Activated T-cell treated with anti-CD3 and anti-CD28 coated beads, Interleukin-2, amount 50 U/mL, for 24 hours (primary cell): Measurements from ENCODE around the gene COX15.

Experiments used
- DNase-seq: peaks from one replicate; pipeline ENCODE4 v3.0.0-alpha.2; 2020
- H3K27ac Mint-ChIP-seq: 2 replicates; pipeline ENCODE4 v1.8.0; 2020; ENCODE audit warnings: mild to moderate bottlenecking, mixed read lengths
- H3K27me3 Mint-ChIP-seq: 2 replicates; pipeline ENCODE4 v1.8.0; 2020; ENCODE audit warnings: mixed read lengths
- H3K36me3 Mint-ChIP-seq: 2 replicates; pipeline ENCODE4 v1.8.0; 2020; ENCODE audit warnings: low read depth, mixed read lengths
- H3K4me1 Mint-ChIP-seq: 2 replicates; pipeline ENCODE4 v1.8.0; 2020; ENCODE audit warnings: low read depth, mixed read lengths
- H3K4me3 Mint-ChIP-seq: 2 replicates; pipeline ENCODE4 v1.8.0; 2020; ENCODE audit warnings: mild to moderate bottlenecking, moderate library complexity, mixed read lengths
- H3K9me3 Mint-ChIP-seq: 2 replicates; pipeline ENCODE4 v1.8.0; 2020; ENCODE audit warnings: mixed read lengths

Gene COX15

GRCh38 chr10:99711129-99711719 lies 20.7 kb downstream of the COX15 start:
- H3K27me3 Mint-ChIP-seq, result no peaks in the 10 kb centered on the region
- H3K9me3 Mint-ChIP-seq, result no peaks in the 10 kb centered on the region
- no peak for DNase-seq

DNA sequence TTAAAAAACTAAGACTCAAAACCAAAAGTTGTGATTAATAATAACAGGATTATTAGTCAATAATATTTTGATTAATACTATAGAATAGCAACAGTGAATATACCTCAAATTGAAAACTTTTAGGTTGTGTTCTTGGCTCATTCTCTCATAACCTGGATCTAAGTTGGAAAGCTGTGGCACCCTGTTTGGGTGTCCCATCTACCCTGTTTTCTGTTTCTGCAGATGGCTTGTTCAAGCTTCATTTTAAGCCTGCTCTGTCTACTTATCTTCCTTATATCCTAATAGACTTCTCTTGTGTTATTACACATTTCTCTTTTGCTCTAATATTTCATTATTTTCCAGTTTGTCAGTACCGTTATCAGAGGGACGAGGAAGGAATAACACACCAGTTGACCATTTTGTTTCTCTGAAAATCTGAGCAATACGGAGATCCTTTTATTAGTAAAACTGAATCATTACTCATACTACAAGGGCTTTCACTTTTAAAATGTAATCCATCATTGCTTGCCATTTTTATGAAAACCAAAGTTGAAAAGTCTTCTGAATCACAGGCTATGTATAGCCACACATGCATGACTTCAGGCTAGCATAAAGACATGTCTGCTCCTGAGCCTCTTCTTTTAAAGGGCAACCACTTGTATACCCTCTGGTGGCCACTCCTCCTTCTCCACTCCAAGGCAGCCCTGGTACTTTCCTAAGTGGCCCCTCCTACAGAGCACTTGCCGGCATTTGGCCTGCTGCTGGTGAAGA lies 22.3 kb downstream of the COX15 start:
- DNase-seq, result no peak
- H3K4me1 Mint-ChIP-seq, result peaks cover 20% of the 10 kb centered on the region
- no peak overlapping the region for H3K4me3 Mint-ChIP-seq
- H3K27me3 Mint-ChIP-seq, result no peaks in the 10 kb centered on the region
- H3K27ac Mint-ChIP-seq, result peak overlapping the region; percentile 94
- no peaks in the 10 kb centered on the region for H3K9me3 Mint-ChIP-seq
- peaks cover 91% of the 10 kb centered on the region for H3K36me3 Mint-ChIP-seq

More at GRCh38 chr10:99711129-99711719, 20.7 kb downstream of the COX15 start:
- Mint-ChIP-seq H3K36me3 (peaks cover 90% of the 10 kb centered on the region), H3K4me3 (no peak overlapping the region), H3K4me1 (peaks cover 20% of the 10 kb centered on the region), H3K27ac (no peak overlapping the region)

GRCh38 chr10:99708428-99709012 lies 23.4 kb downstream of the COX15 start:
- no peak overlapping the region for H3K27ac Mint-ChIP-seq
- H3K27me3 Mint-ChIP-seq, result no peaks in the 10 kb centered on the region
- H3K36me3 Mint-ChIP-seq, result peaks cover 91% of the 10 kb centered on the region
- DNase-seq, result no peak
- no peak overlapping the region for H3K4me3 Mint-ChIP-seq
- no peaks in the 10 kb centered on the region for H3K9me3 Mint-ChIP-seq
- H3K4me1 Mint-ChIP-seq, result peaks cover 20% of the 10 kb centered on the region

- no peak for DNase-seq
- H3K36me3 Mint-ChIP-seq, result peaks cover 91% of the 10 kb centered on the region
- no peaks in the 10 kb centered on the region for H3K9me3 Mint-ChIP-seq
- H3K4me3 Mint-ChIP-seq, result no peak overlapping the region
- H3K4me1 Mint-ChIP-seq, result no peaks in the 10 kb centered on the region
- no peak overlapping the region for H3K27ac Mint-ChIP-seq
- no peaks in the 10 kb centered on the region for H3K27me3 Mint-ChIP-seq
These were observed 31.3 kb downstream of the COX15 start for GRCh38 chr10:99700649-99701048.

DNA sequence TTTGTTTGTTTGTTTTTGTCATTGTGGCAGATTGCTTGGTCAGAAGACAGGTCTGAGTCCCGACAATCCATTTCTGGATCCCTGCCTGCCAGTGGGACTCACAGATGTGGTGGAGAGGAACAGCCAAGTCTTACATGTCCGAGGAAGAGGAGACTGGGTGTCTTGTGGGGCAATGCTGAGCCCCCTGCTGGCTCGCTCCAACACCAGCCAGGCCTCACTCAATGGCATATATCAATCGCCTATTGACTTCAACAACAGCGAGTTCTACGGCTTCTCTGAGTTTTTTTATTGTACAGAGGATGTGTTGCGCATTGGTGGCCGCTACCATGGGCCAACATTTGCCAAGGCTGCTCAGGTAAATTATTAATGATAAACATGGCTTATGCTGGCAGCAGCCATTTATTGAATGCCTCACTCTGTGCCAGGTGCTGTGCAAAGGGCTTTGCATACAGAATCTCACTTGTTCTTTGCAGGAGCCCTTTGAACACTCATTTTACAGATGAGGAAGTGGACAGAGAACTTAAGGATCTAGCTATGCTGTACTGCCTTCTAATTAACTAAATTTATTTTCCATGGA lies 33.3 kb downstream of the COX15 start:
- no peak overlapping the region for H3K27ac Mint-ChIP-seq

GRCh38 chr10:99695761-99696160 lies 36.2 kb downstream of the COX15 start:
- Mint-ChIP-seq H3K4me1 (no peaks in the 10 kb centered on the region), H3K27ac (no peak overlapping the region), H3K27me3 (no peaks in the 10 kb centered on the region), H3K4me3 (no peak overlapping the region), H3K36me3 (peaks cover 84% of the 10 kb centered on the region), H3K9me3 (no peaks in the 10 kb centered on the region)
- no peak for DNase-seq

More for the DNA sequence above, 33.3 kb downstream of the COX15 start:
- Mint-ChIP-seq H3K4me3 (no peak overlapping the region), H3K4me1 (no peaks in the 10 kb centered on the region), H3K9me3 (no peaks in the 10 kb centered on the region), H3K27me3 (no peaks in the 10 kb centered on the region), H3K36me3 (peaks cover 80% of the 10 kb centered on the region)
- no peak for DNase-seq

- no peak overlapping the region for H3K27ac Mint-ChIP-seq
- no peak for DNase-seq
- no peaks in the 10 kb centered on the region for H3K4me1 Mint-ChIP-seq
- no peaks in the 10 kb centered on the region for H3K9me3 Mint-ChIP-seq
- no peaks in the 10 kb centered on the region for H3K27me3 Mint-ChIP-seq
- H3K4me3 Mint-ChIP-seq, result no peak overlapping the region
- H3K36me3 Mint-ChIP-seq, result peaks cover 73% of the 10 kb centered on the region
These were observed 37.9 kb downstream of the COX15 start for GRCh38 chr10:99693933-99694583.

GRCh38 chr10:99689461-99689860 lies 42.5 kb downstream of the COX15 start:
- H3K9me3 Mint-ChIP-seq, result no peaks in the 10 kb centered on the region
- no peak overlapping the region for H3K27ac Mint-ChIP-seq
- DNase-seq, result no peak
- H3K4me3 Mint-ChIP-seq, result no peak overlapping the region
- H3K36me3 Mint-ChIP-seq, result peaks cover 65% of the 10 kb centered on the region
- H3K27me3 Mint-ChIP-seq, result no peaks in the 10 kb centered on the region
- H3K4me1 Mint-ChIP-seq, result peaks cover 6% of the 10 kb centered on the region

GRCh38 chr10:99685597-99685967 lies 46.3 kb downstream of the COX15 start:
- peaks cover 55% of the 10 kb centered on the region for H3K36me3 Mint-ChIP-seq
- no peak overlapping the region for H3K27ac Mint-ChIP-seq
- H3K4me1 Mint-ChIP-seq, result peaks cover 6% of the 10 kb centered on the region

GRCh38 chr10:99682752-99683151 lies 49.2 kb downstream of the COX15 start:
- no peak for DNase-seq
- no peaks in the 10 kb centered on the region for H3K9me3 Mint-ChIP-seq
- peaks cover 8% of the 10 kb centered on the region for H3K4me1 Mint-ChIP-seq
- H3K27ac Mint-ChIP-seq, result no peak overlapping the region
- H3K36me3 Mint-ChIP-seq, result peaks cover 60% of the 10 kb centered on the region
- H3K27me3 Mint-ChIP-seq, result no peaks in the 10 kb centered on the region
- H3K4me3 Mint-ChIP-seq, result no peak overlapping the region

More at GRCh38 chr10:99685597-99685967, 46.3 kb downstream of the COX15 start:
- no peak overlapping the region for H3K4me3 Mint-ChIP-seq
- H3K27me3 Mint-ChIP-seq, result no peaks in the 10 kb centered on the region
- no peak for DNase-seq
- no peaks in the 10 kb centered on the region for H3K9me3 Mint-ChIP-seq
